GM19397 (cell line): ENCODE data around the gene ARL2.
"Not testable (repeated sequence)": the region's sequence is repeated elsewhere in the genome, so short reads cannot be mapped to it uniquely, and the experiment has no call there.

Experiments
- ATAC-seq: cut with Tn5 transposase; IDR thresholded peaks from one replicate; pipeline ENCODE4 v1.9.1; 2021; ENCODE audit warnings: mild to moderate bottlenecking, moderate library complexity; ENCODE audit not compliant: unreplicated experiment

Gene ARL2

GRCh38 chr11:65013888-65014725, at the start of gene ARL2:
Gene ARL2 (plus strand): TSS chr11:65014160. CDS start chr11:65014208, 48 bp downstream.
- peak; percentile 75 for ATAC-seq

- no peak for ATAC-seq
Measured at GRCh38 chr11:64967375-64967774, 46.6 kb upstream of the ARL2 start.

- ATAC-seq = no peak
Measured at GRCh38 chr11:64969209-64969608, 44.8 kb upstream of the ARL2 start.

GRCh38 chr11:64970731-64971151, 43.2 kb upstream of the ARL2 start:
- no peak for ATAC-seq

- no peak for ATAC-seq
Measured at GRCh38 chr11:64971421-64972233, 42.3 kb upstream of the ARL2 start, which contains the start of gene MAJIN. Gene MAJIN (minus strand): TSS chr11:64972108. CDS start chr11:64959405, 12,703 bp downstream.

GRCh38 chr11:64974124-64974523, 39.8 kb upstream of the ARL2 start:
- no peak for ATAC-seq

- no peak for ATAC-seq
Measured at GRCh38 chr11:64976651-64977050, 37.3 kb upstream of the ARL2 start.

GRCh38 chr11:64983339-64983738, 30.6 kb upstream of the ARL2 start:
- ATAC-seq = not testable (repeated sequence)

- ATAC-seq = no peak
Measured at GRCh38 chr11:64987998-64988854, 25.7 kb upstream of the ARL2 start.

- ATAC-seq = no peak
Measured at GRCh38 chr11:64989416-64989815, 24.5 kb upstream of the ARL2 start.

- no peak for ATAC-seq
Measured at GRCh38 chr11:64990222-64990923, 23.6 kb upstream of the ARL2 start.

GRCh38 chr11:64994318-64994717, 19.6 kb upstream of the ARL2 start:
- ATAC-seq = no peak

GRCh38 chr11:64996327-64996709, 17.6 kb upstream of the ARL2 start:
- no peak for ATAC-seq

- ATAC-seq = no peak
Measured at GRCh38 chr11:64996710-64997380, 17.1 kb upstream of the ARL2 start, which contains the start of gene BATF2. Gene BATF2 (minus strand): TSS chr11:64996971. CDS start chr11:64996914, 57 bp downstream.

GRCh38 chr11:64998141-64998540, 15.8 kb upstream of the ARL2 start:
- ATAC-seq = no peak

GRCh38 chr11:64998690-64999431, 15.1 kb upstream of the ARL2 start:
- ATAC-seq = no peak

GRCh38 chr11:64999478-64999877, 14.5 kb upstream of the ARL2 start:
- ATAC-seq = no peak

GRCh38 chr11:65002706-65003105, 11.3 kb upstream of the ARL2 start:
- no peak for ATAC-seq

- ATAC-seq = no peak
Measured at GRCh38 chr11:65003282-65003681, 10.7 kb upstream of the ARL2 start.
